ENCODE results near the gene MCF2L2. TPM values are rescaled to one million over a fixed set of nuclear protein-coding genes. Genes with fewer than 3 reads are reported as not detected.

Gene MCF2L2
- total and polyA plus RNA-seq, 3 donors from 2014 or later: 6.8 to 24.2 (median 14.6) TPM

GRCh38 chr3:183315739-183316138 lies 112.7 kb downstream of the MCF2L2 start:
- Histone ChIP-seq H3K36me3 (ENCODE audit: low read depth, missing control alignments) (no peaks in the 10 kb centered on the region), H3K4me1 (no peaks in the 10 kb centered on the region), H3K9me3 (no peaks in the 10 kb centered on the region), H3K27ac (no peak overlapping the region), H3K27me3 (no peaks in the 10 kb centered on the region), H3K4me3 (no peak overlapping the region)
- intact Hi-C loops (cut with DNase I; ENCODE audit: low total_unique reads): no loop called here
- WGBS, 2 donors: 92 to 94% methylated on average over 8 of the region's 8 CpGs
- no peak for DNase-seq
- TF ChIP-seq, protein P1, sequence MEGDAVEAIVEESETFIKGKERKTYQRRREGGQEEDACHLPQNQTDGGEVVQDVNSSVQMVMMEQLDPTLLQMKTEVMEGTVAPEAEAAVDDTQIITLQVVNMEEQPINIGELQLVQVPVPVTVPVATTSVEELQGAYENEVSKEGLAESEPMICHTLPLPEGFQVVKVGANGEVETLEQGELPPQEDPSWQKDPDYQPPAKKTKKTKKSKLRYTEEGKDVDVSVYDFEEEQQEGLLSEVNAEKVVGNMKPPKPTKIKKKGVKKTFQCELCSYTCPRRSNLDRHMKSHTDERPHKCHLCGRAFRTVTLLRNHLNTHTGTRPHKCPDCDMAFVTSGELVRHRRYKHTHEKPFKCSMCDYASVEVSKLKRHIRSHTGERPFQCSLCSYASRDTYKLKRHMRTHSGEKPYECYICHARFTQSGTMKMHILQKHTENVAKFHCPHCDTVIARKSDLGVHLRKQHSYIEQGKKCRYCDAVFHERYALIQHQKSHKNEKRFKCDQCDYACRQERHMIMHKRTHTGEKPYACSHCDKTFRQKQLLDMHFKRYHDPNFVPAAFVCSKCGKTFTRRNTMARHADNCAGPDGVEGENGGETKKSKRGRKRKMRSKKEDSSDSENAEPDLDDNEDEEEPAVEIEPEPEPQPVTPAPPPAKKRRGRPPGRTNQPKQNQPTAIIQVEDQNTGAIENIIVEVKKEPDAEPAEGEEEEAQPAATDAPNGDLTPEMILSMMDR (IDR thresholded peaks at IDR 0.05): no peak
- no peak for TF ChIP-seq POLR2A (IDR thresholded peaks at IDR 0.05)

DNA sequence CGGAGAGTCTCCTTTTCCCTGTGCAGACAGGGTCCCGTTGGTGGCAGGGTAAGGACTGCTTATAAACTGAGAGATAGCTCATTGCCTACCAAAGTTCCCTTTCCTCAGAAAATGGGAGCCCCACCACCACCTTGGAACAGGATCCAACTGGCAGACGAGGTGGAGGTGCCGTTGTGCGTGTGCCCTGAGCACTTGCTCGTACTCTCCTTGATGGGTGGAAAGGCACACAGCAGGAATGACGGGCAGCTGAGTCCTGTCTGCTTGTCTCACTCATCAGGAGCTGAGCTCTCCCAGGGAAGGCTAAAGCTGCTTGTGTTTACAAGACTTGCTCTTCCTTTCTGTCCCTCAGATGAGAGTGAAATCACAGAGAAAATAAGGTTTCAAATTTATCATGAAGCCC lies 114.7 kb downstream of the MCF2L2 start:
- no peaks in the 10 kb centered on the region for H3K9me3 ChIP-seq
- no peaks in the 10 kb centered on the region for H3K27me3 ChIP-seq
- intact Hi-C loops (cut with DNase I; ENCODE audit: low total_unique reads): no loop called here
- WGBS, 2 donors: 85 to 86% methylated on average over 6 to 7 of the region's 7 CpGs
- TF ChIP-seq, protein P1 (IDR thresholded peaks at IDR 0.05): no peak
- no peak for TF ChIP-seq POLR2A (IDR thresholded peaks at IDR 0.05)
- DNase-seq: no peak
- no peak overlapping the region for H3K27ac ChIP-seq
- no peak overlapping the region for H3K4me3 ChIP-seq
- no peaks in the 10 kb centered on the region for H3K4me1 ChIP-seq
- H3K36me3 ChIP-seq (ENCODE audit: low read depth, missing control alignments): no peaks in the 10 kb centered on the region

DNA sequence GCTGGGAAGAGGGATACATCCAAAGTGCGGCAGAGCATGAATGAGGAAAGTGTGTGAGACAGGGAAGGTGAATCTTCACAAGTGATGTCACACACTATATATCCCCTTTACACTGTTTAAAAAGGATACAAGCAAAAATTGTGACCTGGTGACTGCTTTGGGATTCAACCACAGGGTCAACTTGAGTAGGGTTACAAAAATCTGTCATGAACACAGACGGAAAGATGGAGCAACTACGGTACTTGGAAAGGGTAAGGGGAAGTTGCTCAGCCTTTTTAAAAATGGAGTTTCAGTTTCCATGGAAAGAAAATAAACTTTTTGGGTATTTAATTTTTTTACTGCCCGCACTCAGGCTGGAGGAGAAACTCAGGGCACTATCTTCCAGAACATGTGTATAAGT lies 115.1 kb downstream of the MCF2L2 start:
- no peaks in the 10 kb centered on the region for H3K4me1 ChIP-seq
- no peak overlapping the region for H3K27ac ChIP-seq
- TF ChIP-seq, protein P1 (IDR thresholded peaks at IDR 0.05): no peak
- no peak for TF ChIP-seq POLR2A (IDR thresholded peaks at IDR 0.05)
- 85 to 88% methylated on average over 4 of the region's 4 CpGs for WGBS, 2 donors
- no peaks in the 10 kb centered on the region for H3K27me3 ChIP-seq
- H3K9me3 ChIP-seq: no peaks in the 10 kb centered on the region
- no peak overlapping the region for H3K4me3 ChIP-seq
- intact Hi-C loops (cut with DNase I; ENCODE audit: low total_unique reads): no loop called here
- DNase-seq: no peak
- H3K36me3 ChIP-seq (ENCODE audit: low read depth, missing control alignments): no peaks in the 10 kb centered on the region

DNA sequence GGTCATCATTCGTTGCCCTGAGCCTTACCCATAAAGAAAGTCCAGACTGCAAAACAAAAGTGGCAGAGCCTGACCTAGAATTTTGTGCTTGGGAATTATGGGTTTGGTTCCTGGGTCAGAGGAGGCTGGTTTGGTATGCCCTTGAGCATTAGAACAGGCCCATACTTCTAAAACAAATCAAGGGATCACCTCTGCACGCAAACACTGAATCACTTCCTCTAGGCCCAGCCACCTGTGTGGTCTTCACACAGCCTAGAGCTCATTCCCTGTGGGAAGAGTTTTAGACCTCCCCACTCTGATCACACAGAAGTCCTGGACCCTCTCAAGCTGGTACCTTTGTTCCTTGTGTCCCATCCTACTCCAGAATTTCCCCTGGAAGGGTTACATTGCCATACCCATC lies 116.0 kb downstream of the MCF2L2 start:
- no peaks in the 10 kb centered on the region for H3K36me3 ChIP-seq (ENCODE audit: low read depth, missing control alignments)
- WGBS, 2 donors: 88 to 89% methylated on average over 2 of the region's 2 CpGs
- no peak overlapping the region for H3K4me3 ChIP-seq
- no peaks in the 10 kb centered on the region for H3K27me3 ChIP-seq
- no peaks in the 10 kb centered on the region for H3K4me1 ChIP-seq
- no peak overlapping the region for H3K27ac ChIP-seq
- TF ChIP-seq, protein P1 (IDR thresholded peaks at IDR 0.05): no peak
- TF ChIP-seq POLR2A (IDR thresholded peaks at IDR 0.05): no peak
- no peak for DNase-seq
- intact Hi-C loops (cut with DNase I; ENCODE audit: low total_unique reads): no loop called here
- no peaks in the 10 kb centered on the region for H3K9me3 ChIP-seq

DNA sequence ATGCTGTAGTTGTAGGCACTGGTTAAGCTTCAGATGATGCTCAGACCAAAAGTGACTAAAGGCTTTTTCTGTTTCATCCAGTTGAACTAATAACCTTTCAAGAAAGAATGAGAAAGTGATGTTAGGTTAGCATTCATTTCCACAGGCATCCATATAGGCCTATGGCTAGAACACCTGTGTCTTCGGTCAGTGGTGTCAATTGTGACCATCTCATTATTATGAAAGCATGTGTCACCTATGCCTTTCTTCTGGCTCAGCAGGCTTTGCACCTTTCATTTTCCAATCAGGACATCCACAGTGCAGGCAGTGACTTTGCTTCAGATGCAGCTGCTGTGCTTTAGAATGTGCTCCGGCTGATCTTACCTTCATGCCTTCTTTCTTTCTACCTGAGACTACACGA lies 117.5 kb downstream of the MCF2L2 start:
- Histone ChIP-seq H3K36me3 (ENCODE audit: low read depth, missing control alignments) (no peaks in the 10 kb centered on the region), H3K4me3 (no peak overlapping the region), H3K27ac (no peak overlapping the region), H3K4me1 (no peaks in the 10 kb centered on the region), H3K9me3 (no peaks in the 10 kb centered on the region), H3K27me3 (no peaks in the 10 kb centered on the region)
- intact Hi-C loops (cut with DNase I; ENCODE audit: low total_unique reads): no loop called here
- TF ChIP-seq, protein P1 (IDR thresholded peaks at IDR 0.05): no peak
- TF ChIP-seq POLR2A (IDR thresholded peaks at IDR 0.05): no peak
- 96% methylated on average over 3 of the region's 3 CpGs for WGBS, 2 donors
- DNase-seq: no peak
